Keratinocyte (primary cell): ENCODE data around the gene PRKACA. TPM values are rescaled to one million over a fixed set of nuclear protein-coding genes. Genes with fewer than 3 reads are reported as not detected.

Experiments
- DNase-seq: peaks from one replicate; pipeline ENCODE4 v3.0.0-alpha.2; 2011; ENCODE audit warnings: low read depth, missing footprints, low spot score
- FAIRE-seq: peaks from 2 replicates; lab custom pipeline; 2011; peaks lifted over from hg19 to GRCh38; lab: Jason Lieb, UNC
- H2AFZ ChIP-seq: 2 replicates; pipeline ENCODE4 v1.6.0; 2012; ENCODE audit warnings: low read length, control low read depth, inconsistent platforms; ENCODE audit not compliant: control insufficient read depth
- H3K27ac ChIP-seq: 2 replicates; pipeline ENCODE4 v1.5.1; 2011; ENCODE audit warnings: low read length; ENCODE audit not compliant: control insufficient read depth, insufficient read depth
- H3K27me3 ChIP-seq: 3 replicates; pipeline ENCODE4 v1.6.0; 2011; ENCODE audit warnings: low read length; ENCODE audit not compliant: control insufficient read depth, insufficient read depth; ENCODE audit errors: extremely low read depth
- H3K36me3 ChIP-seq, 2 experiments: 2 replicates in 1 of 2; 3 replicates in 1 of 2; pipeline ENCODE4 v1.5.1; 2011; ENCODE audit warnings: low read length in 2 of 2, mild to moderate bottlenecking in 1 of 2; ENCODE audit not compliant: control insufficient read depth in 2 of 2, insufficient read depth in 2 of 2; ENCODE audit errors: extremely low read depth in 1 of 2
- H3K4me1 ChIP-seq: 3 replicates; pipeline ENCODE4 v1.5.1; 2011; ENCODE audit warnings: low read length; ENCODE audit not compliant: control insufficient read depth, insufficient read depth; ENCODE audit errors: extremely low read depth
- H3K4me2 ChIP-seq: 3 replicates; pipeline ENCODE4 v1.6.0; 2011; ENCODE audit warnings: low read depth, low read length; ENCODE audit not compliant: control insufficient read depth, insufficient read depth; ENCODE audit errors: extremely low read depth
- H3K4me3 ChIP-seq, 3 experiments: fragments of 200-600 bp in 1 of 3; sonication (generic) in 1 of 3; 2 replicates in 2 of 3; 3 replicates in 1 of 3; pipeline ENCODE4 v1.5.1; 2011 to 2016; ENCODE audit warnings: low read length in 3 of 3, mild to moderate bottlenecking in 3 of 3, control low read depth in 2 of 3, inconsistent platforms in 1 of 3, low read depth in 1 of 3, mixed read lengths in 1 of 3, mixed run types in 1 of 3, moderate library complexity in 1 of 3; ENCODE audit not compliant: control insufficient read depth in 2 of 3, insufficient read depth in 2 of 3; ENCODE audit errors: extremely low read depth in 1 of 3
- H3K79me2 ChIP-seq: 2 replicates; pipeline ENCODE4 v1.6.0; 2012; ENCODE audit warnings: low read length; ENCODE audit not compliant: control insufficient read depth, insufficient read depth
- H3K9ac ChIP-seq: 3 replicates; pipeline ENCODE4 v1.6.0; 2011; ENCODE audit warnings: low read length; ENCODE audit not compliant: control insufficient read depth, insufficient read depth; ENCODE audit errors: extremely low read depth
- H3K9me1 ChIP-seq: 3 replicates; pipeline ENCODE4 v1.6.0; 2011; ENCODE audit warnings: low read length; ENCODE audit not compliant: control insufficient read depth, insufficient read depth; ENCODE audit errors: extremely low read depth
- H3K9me3 ChIP-seq: 2 replicates; pipeline ENCODE4 v1.5.1; 2012; ENCODE audit warnings: low read depth, low read length; ENCODE audit not compliant: control insufficient read depth
- H4K20me1 ChIP-seq: 3 replicates; pipeline ENCODE4 v1.6.0; 2011; ENCODE audit warnings: low read length; ENCODE audit not compliant: control insufficient read depth, insufficient read depth; ENCODE audit errors: extremely low read depth
- CTCF ChIP-seq, 3 experiments: IDR thresholded peaks in 1 of 3; conservative IDR thresholded peaks in 1 of 3; optimal IDR thresholded peaks in 1 of 3; 2 replicates in 2 of 3; 3 replicates in 1 of 3; pipeline versions ENCODE3 to v1.5.1; 2011; ENCODE audit warnings: low read length in 3 of 3, mild to moderate bottlenecking in 3 of 3, moderate library complexity in 2 of 3, control low read depth in 1 of 3, inconsistent platforms in 1 of 3; ENCODE audit not compliant: insufficient read depth in 2 of 3; ENCODE audit errors: extremely low read depth in 1 of 3
- EZH2 ChIP-seq: IDR thresholded peaks from one replicate; pipeline ENCODE4 v1.6.1; 2012; ENCODE audit warnings: inconsistent platforms, mild to moderate bottlenecking, low read length, moderate library complexity
- dilution Hi-C: fragments of 300-500 bp; cut with MboI; formaldehyde crosslinking; loops from one replicate; pipeline ENCODE4 v1.7.0; 2020; ENCODE audit warnings: low sequenced_read_pairs; ENCODE audit not compliant: extremely low pct_ligation_motif_present
- polyA plus RNA-seq, 5 experiments: library from polyadenylated mRNA; depleted of rRNA in 3 of 5; stranded (reverse) in 3 of 5; stranded (forward) in 1 of 5; unstranded in 1 of 5; fragments of >200 nt; gene quantifications; 1 replicate in 1 of 5; 2 replicates in 3 of 5; 3 replicates in 1 of 5; pipeline versions ENCODE4 v1.2.1 to v1.2.3, GENCODE V29; 2011 to 2012; ENCODE audit warnings: missing spikeins in 2 of 5, low read depth in 1 of 5, low replicate concordance in 1 of 5

Gene PRKACA
- polyA plus RNA-seq, 1 donor (not counting 4 experiments of a cell fraction or from before 2014, with no cell fraction given): 13.7 TPM

- H3K79me2 ChIP-seq: no peaks in the 10 kb centered on the region
- FAIRE-seq (no peak), DNase-seq (no peak)
- no peaks in the 10 kb centered on the region for H4K20me1 ChIP-seq
- dilution Hi-C loops: no loop called here
- no peak overlapping the region for H3K9ac ChIP-seq
- no peaks in the 10 kb centered on the region for H3K9me1 ChIP-seq
- no peaks in the 10 kb centered on the region for H3K9me3 ChIP-seq
- H3K4me1 ChIP-seq: no peaks in the 10 kb centered on the region
- no peak overlapping the region for H3K27ac ChIP-seq
- H2AFZ ChIP-seq: no peak overlapping the region
- no peak overlapping the region for H3K4me3 ChIP-seq
- no peak overlapping the region for H3K4me2 ChIP-seq
- TF ChIP-seq EZH2 (no peak), CTCF (optimal IDR thresholded peaks at IDR 0.05 in 1 of 3, IDR thresholded peaks at IDR 0.05 in 1 of 3, conservative IDR thresholded peaks at IDR 0.05 in 1 of 3; ENCODE audit: extremely low read depth in 1 of 3, insufficient read depth in 2 of 3, low read length in 3 of 3) (no peak)
- H3K27me3 ChIP-seq: peaks cover 39% of the 10 kb centered on the region
- no peaks in the 10 kb centered on the region for H3K36me3 ChIP-seq
These were observed 57.9 kb downstream of the PRKACA start for GRCh38 chr19:14059652-14060155.

GRCh38 chr19:14059093-14059480 is 58.5 kb downstream of the PRKACA start:
- TF ChIP-seq CTCF (optimal IDR thresholded peaks at IDR 0.05 in 1 of 3, IDR thresholded peaks at IDR 0.05 in 1 of 3, conservative IDR thresholded peaks at IDR 0.05 in 1 of 3; ENCODE audit: extremely low read depth in 1 of 3, insufficient read depth in 2 of 3, low read length in 3 of 3): peak; percentile 71 to 95 (median 81)
- TF ChIP-seq EZH2: no peak
- Histone ChIP-seq H3K27me3 (peaks cover 43% of the 10 kb centered on the region), H4K20me1 (no peaks in the 10 kb centered on the region), H3K79me2 (no peaks in the 10 kb centered on the region), H2AFZ (no peak overlapping the region), H3K9ac (no peak overlapping the region), H3K4me3 (no peak overlapping the region), H3K9me3 (no peaks in the 10 kb centered on the region), H3K36me3 (no peaks in the 10 kb centered on the region), H3K4me1 (no peaks in the 10 kb centered on the region), H3K9me1 (no peaks in the 10 kb centered on the region), H3K4me2 (no peak overlapping the region), H3K27ac (no peak overlapping the region)
- dilution Hi-C loops: no loop called here
- no peak for FAIRE-seq
- no peak for DNase-seq
